Measurements from ENCODE around the gene ZNF81. TPM values are rescaled to one million over a fixed set of nuclear protein-coding genes. Genes with fewer than 3 reads are reported as not detected.
"Not testable (repeated sequence)": the region's sequence is repeated elsewhere in the genome, so short reads cannot be mapped to it uniquely, and the experiment has no call there.

The ZNF81 gene
- total and polyA plus RNA-seq, 2 of the 4 experiments (the other 2 are of a cell fraction) = 2.1 to 4.5 TPM

GRCh38 chrX:47961830-47962229 lies 125.1 kb downstream of the ZNF81 start:
- H3K18ac ChIP-seq (ENCODE audit: low read depth, low read length); intact Hi-C loops (cut with micrococcal nuclease); H2AK9ac ChIP-seq (replicated peaks; ENCODE audit: low read depth, low read length, poor library complexity); H2AFZ ChIP-seq (replicated peaks; ENCODE audit: low read length, poor library complexity); H2AK5ac ChIP-seq (ENCODE audit: low read depth, low read length); H2BK5ac ChIP-seq (ENCODE audit: low read depth, low read length, poor library complexity, severe bottlenecking); CTCF ChIA-PET; POLR2A ChIA-PET (ENCODE audit: unreplicated experiment); H3K4me3 ChIP-seq (ENCODE audit: insufficient read depth, low read depth, low read length); H4K8ac ChIP-seq (ENCODE audit: low read depth in 2 of 2, low read length in 2 of 2); H2BK20ac ChIP-seq (ENCODE audit: low read depth, low read length); H3K27ac ChIP-seq (ENCODE audit: insufficient read depth, low read length); in situ Hi-C loops (cut with MboI; ENCODE audit: low sequenced_read_pairs); H3K56ac ChIP-seq (ENCODE audit: extremely low read depth, insufficient read depth, low read length); H3K4ac ChIP-seq (ENCODE audit: low read depth, low read length); DNase-seq; H3K9me1 ChIP-seq (ENCODE audit: insufficient read depth, low read length); dilution Hi-C loops (cut with HindIII; ENCODE audit: low sequenced_read_pairs, unreplicated experiment); H3K4me2 ChIP-seq (ENCODE audit: low read depth, low read length); H2BK15ac ChIP-seq (ENCODE audit: low read depth, low read length); ATAC-seq (ENCODE audit: low read depth); H3K14ac ChIP-seq (replicated peaks; ENCODE audit: low read depth, low read length); H3K9ac ChIP-seq (ENCODE audit: low read depth, low read length); H4K5ac ChIP-seq (ENCODE audit: low read depth, low read length); H3K36me3 ChIP-seq (ENCODE audit: control insufficient read depth, insufficient read depth, low read length); H3K27me3 ChIP-seq (ENCODE audit: control insufficient read depth, insufficient read depth, low read length); BruUV-seq (replicated peaks); H3K79me1 ChIP-seq (ENCODE audit: low read depth in 1 of 2, low read length in 2 of 2); H3K4me1 ChIP-seq (ENCODE audit: control insufficient read depth, insufficient read depth, low read length); H2BK120ac ChIP-seq (ENCODE audit: low read depth, low read length); H3K23ac ChIP-seq (ENCODE audit: low read depth, low read length); H4K91ac ChIP-seq (ENCODE audit: insufficient read depth, low read depth, low read length); H4K20me1 ChIP-seq (ENCODE audit: insufficient read depth, low read length): not testable (repeated sequence)
- peaks cover 17% of the 10 kb centered on the region for H3K9me3 ChIP-seq (ENCODE audit: control insufficient read depth, insufficient read depth, low read length)
- 47% methylated on average over 3 of the region's 6 CpGs; no CpG with 5 or more reads in 1 of the 2 experiments for WGBS, 2 experiments (ENCODE audit: extremely low coverage in 2 of 2, insufficient read length in 1 of 2)

DNA sequence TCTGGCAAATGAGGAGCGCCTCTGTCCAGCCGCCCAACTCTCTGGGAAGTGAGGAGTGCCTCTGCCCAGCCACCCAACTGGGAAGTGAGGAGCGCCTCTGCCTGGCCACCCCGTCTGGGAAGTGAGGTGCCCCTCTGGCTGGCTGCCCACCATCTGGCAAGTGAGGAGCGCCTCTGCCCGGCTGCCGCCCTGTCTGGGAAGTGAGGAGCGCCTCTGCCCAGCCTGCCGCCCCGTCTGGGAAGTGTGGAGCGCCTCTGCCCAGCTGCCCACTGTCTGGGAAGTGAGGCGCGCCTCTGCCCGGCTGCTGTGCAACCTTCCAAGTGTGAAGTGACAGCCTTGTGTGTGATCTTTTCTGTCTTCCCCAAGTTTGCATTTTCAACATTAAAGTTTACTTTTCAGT lies 128.8 kb downstream of the ZNF81 start:
- H2BK15ac ChIP-seq (ENCODE audit: low read depth, low read length); H3K36me3 ChIP-seq (ENCODE audit: control insufficient read depth, insufficient read depth, low read length); H3K18ac ChIP-seq (ENCODE audit: low read depth, low read length); intact Hi-C loops (cut with micrococcal nuclease); H4K5ac ChIP-seq (ENCODE audit: low read depth, low read length); H2BK5ac ChIP-seq (ENCODE audit: low read depth, low read length, poor library complexity, severe bottlenecking); H3K9me1 ChIP-seq (ENCODE audit: insufficient read depth, low read length); POLR2A ChIA-PET (ENCODE audit: unreplicated experiment); H4K8ac ChIP-seq (ENCODE audit: low read depth in 2 of 2, low read length in 2 of 2); H3K9ac ChIP-seq (ENCODE audit: low read depth, low read length); H2AK9ac ChIP-seq (replicated peaks; ENCODE audit: low read depth, low read length, poor library complexity); H3K79me1 ChIP-seq (ENCODE audit: low read depth in 1 of 2, low read length in 2 of 2); H3K27ac ChIP-seq (ENCODE audit: insufficient read depth, low read length); BruUV-seq (replicated peaks); DNase-seq; H3K4me3 ChIP-seq (ENCODE audit: insufficient read depth, low read depth, low read length); CTCF ChIA-PET; H3K4ac ChIP-seq (ENCODE audit: low read depth, low read length); H2BK20ac ChIP-seq (ENCODE audit: low read depth, low read length); H3K14ac ChIP-seq (replicated peaks; ENCODE audit: low read depth, low read length); H3K4me2 ChIP-seq (ENCODE audit: low read depth, low read length); H3K4me1 ChIP-seq (ENCODE audit: control insufficient read depth, insufficient read depth, low read length); H2AFZ ChIP-seq (replicated peaks; ENCODE audit: low read length, poor library complexity); H3K27me3 ChIP-seq (ENCODE audit: control insufficient read depth, insufficient read depth, low read length); dilution Hi-C loops (cut with HindIII; ENCODE audit: low sequenced_read_pairs, unreplicated experiment); H4K20me1 ChIP-seq (ENCODE audit: insufficient read depth, low read length); H3K56ac ChIP-seq (ENCODE audit: extremely low read depth, insufficient read depth, low read length); ATAC-seq (ENCODE audit: low read depth); H2BK120ac ChIP-seq (ENCODE audit: low read depth, low read length); H4K91ac ChIP-seq (ENCODE audit: insufficient read depth, low read depth, low read length); in situ Hi-C loops (cut with MboI; ENCODE audit: low sequenced_read_pairs); H3K23ac ChIP-seq (ENCODE audit: low read depth, low read length); H2AK5ac ChIP-seq (ENCODE audit: low read depth, low read length): not testable (repeated sequence)
- WGBS, 2 experiments (ENCODE audit: extremely low coverage in 2 of 2, insufficient read length in 1 of 2) = 60% methylated on average over 2 of the region's 14 CpGs; no CpG with 5 or more reads in 1 of the 2 experiments
- peaks cover 25% of the 10 kb centered on the region for H3K9me3 ChIP-seq (ENCODE audit: control insufficient read depth, insufficient read depth, low read length)
